SK-N-DZ (cell line): Measurements from ENCODE around the gene POMP.

Experiments
- small RNA-seq, 2 experiments: library from RNA; depleted of rRNA; stranded (forward); fragments of <200 nt; gene quantifications; one replicate each; pipeline ENCODE3, GENCODE V24; 2014

The POMP gene

Small RNAs within 50 kb of the gene (small RNA-seq; reads per million reads assigned to genes)
- 0 reads per million in 2 experiments for gene RF00019
- 0 reads per million in 2 experiments for gene RNU6-53P
